GM12872 (cell line): ENCODE data around the gene NFIA.

Experiments
- TF ChIP-seq, protein P1 (sequence below): IDR thresholded peaks from 3 replicates; pipeline ENCODE4 v1.5.1; 2011; ENCODE audit warnings: low read depth, mild to moderate bottlenecking, low read length, moderate library complexity; ENCODE audit not compliant: insufficient read depth

The NFIA gene

DNA sequence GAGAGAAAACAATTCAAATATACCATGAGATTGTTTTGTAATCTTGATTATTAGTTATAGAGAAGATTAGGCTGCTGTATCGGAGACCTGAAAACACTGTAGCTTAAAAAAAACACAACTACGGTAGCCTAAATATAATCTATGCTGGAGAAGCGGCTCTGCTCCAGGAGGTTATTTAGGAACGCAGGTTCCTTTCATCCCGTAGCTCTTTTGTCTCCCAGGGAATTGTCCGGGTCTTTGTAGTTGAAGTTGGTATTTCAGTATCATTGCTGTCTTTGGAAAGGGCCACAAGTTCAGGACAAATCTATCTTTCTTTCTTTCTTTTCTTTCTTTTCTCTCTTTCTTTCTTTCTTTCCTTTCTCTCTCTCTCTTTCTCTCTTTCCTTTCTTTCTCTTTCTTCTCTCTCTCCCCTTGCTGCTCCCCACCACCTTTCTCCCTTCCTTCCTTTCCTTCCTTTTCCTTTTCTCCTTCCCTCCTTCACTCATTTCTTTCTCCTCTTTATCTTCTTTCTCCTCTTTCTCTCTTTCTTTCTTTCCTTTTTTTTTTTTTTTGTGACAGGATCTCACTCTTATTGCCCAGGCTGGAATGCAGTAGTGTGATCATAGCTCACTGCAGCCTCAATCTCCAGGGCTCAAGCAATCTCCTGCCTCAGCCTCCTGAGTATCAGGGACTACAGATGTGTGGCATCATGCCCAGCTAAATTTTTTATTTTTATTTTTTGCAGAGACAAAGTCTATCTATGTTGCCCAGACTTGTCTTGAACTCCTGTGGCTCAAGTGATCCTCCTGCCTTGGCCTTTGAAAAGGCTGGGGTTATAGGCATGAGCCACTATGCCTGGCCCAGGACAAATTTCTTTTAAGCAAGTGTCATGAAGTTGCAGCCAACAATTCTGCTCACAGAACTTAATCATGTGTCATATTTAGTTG is 10.9 kb upstream of the NFIA start:
- TF ChIP-seq, protein P1, sequence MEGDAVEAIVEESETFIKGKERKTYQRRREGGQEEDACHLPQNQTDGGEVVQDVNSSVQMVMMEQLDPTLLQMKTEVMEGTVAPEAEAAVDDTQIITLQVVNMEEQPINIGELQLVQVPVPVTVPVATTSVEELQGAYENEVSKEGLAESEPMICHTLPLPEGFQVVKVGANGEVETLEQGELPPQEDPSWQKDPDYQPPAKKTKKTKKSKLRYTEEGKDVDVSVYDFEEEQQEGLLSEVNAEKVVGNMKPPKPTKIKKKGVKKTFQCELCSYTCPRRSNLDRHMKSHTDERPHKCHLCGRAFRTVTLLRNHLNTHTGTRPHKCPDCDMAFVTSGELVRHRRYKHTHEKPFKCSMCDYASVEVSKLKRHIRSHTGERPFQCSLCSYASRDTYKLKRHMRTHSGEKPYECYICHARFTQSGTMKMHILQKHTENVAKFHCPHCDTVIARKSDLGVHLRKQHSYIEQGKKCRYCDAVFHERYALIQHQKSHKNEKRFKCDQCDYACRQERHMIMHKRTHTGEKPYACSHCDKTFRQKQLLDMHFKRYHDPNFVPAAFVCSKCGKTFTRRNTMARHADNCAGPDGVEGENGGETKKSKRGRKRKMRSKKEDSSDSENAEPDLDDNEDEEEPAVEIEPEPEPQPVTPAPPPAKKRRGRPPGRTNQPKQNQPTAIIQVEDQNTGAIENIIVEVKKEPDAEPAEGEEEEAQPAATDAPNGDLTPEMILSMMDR: no peak

DNA sequence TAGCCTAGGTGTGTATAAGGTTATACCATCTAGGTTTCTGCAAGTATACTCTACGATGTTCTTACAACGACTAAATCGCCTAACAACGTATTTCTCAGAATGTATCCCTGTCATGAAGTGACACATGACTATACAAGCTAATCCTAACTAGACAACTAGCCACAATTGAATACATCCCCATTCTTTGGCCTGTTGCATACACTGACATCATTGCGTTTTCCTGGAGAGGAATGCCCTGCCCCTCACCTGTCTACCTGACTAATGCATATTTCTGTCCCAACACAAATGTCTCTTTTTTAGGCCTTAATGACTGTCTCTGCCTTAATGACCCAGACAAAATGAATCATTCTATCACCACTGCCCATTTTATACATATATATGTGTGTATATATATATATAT is 8.5 kb upstream of the NFIA start:
- TF ChIP-seq, protein P1: no peak

DNA sequence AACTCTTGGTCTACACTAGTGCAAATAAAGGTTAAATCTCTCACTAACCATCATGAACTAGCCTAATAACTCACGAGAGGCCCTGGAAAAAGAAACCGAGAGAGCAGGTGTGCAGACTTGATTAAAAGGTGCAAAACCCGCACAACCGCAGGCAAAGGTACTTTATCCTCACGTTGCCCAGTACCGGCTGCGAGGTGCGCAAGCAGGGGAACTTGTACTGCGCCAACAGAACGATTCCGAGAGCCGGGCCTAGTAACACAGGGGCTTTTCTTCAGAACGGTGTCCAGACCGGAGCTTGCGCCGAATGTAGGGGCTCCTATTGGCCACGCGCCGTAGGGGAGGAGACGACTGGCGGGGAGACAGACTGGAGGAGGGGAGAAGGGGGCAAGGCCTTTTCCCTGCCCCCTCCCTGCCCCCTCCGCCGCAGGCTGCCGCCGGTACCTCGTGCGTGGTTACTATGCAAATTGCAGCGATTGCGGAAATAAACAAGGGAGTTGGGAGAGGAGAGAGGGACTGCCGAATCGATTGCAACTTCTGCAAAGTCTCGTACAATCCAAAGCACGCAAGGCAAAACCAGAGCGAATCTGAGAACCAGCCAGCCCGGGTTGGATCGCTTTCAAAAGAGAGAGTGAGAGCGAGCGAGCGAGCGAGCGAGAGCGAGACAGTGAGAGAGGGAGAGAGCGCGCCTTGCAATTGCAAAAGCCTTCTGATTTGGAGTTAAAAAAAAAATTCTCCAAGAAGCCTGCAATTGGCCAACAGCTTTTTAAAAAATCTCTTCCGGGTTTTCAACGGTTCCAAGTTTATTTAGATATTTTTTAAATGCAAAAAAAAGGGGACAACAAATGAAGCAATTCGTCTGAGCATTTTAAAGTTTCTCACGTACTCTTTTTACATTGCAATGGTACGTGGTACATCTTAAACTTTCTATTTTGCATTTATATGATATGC is 5.4 kb upstream of the NFIA start:
- TF ChIP-seq, protein P1: no peak

DNA sequence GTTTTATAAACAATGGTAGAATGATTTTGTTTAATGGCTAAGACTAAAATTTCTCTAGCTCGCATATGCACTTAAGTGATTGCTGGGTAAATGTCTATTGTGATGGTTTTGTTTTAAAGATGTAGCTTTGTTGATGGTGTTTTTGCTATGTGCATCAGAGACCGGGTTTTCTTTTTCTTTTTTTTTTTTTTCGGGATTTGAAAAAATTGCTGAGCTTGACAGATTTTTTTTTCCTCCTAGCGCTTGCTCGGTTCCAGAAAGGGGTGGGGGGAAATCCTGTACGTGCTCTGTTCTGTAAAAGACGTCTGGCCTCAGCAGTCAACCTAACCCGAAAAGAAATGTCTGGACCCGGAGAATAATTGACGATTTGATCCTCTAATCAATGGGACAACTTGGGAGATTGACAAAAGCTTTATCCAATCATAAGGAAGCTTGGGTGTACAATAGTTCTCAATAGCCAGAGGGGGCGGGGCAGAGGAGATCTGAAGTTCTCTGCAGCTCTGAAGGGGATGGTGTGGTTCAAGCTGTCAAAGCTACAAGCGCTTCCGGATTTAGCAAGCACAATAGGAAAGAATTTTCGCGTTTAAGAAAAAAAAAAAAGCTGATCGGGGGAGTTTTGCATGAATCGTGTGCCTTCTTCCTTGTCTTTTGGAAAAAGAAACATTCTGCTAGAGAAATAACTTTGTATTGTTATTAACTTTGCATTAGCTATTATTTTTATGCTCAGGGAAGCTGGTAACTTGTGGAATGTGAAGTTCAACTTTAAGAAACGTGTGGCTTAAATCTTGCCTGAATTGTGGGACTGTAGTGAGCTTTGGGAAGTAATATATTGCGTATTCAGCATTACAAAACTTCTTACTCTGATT is 4.5 kb upstream of the NFIA start:
- TF ChIP-seq, protein P1: no peak

DNA sequence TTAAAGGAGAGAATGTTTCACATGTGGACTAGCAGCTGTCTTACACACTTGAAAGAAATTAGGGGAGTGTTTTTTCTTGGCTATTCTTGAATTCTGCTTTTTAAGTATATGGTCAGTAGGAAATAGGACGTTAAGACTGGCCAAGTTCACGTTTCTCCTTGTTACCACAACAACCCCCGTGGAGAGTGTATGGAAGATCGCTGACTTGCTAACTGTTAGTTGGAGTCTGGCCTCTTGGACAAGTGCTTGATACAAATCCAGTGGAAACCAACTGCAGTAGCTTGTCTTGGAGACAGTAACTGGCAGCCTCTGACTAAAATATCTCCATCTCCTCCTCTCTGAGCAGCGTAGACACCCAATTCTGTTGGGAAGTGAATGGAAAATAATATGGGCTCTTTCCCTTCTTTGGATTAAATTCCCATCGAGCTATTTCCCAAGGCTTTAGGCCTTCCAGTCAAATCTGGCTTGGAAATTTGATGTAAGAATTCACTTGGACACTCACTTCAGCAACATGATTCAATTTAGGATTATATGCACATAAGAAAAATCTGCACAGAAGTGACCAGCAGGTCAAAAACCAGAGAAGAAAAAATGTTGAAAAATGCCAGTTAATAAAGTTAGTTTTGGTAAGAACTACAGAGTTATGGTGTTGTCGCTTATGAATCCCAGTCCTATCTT is 3.6 kb upstream of the NFIA start:
- TF ChIP-seq, protein P1: no peak

DNA sequence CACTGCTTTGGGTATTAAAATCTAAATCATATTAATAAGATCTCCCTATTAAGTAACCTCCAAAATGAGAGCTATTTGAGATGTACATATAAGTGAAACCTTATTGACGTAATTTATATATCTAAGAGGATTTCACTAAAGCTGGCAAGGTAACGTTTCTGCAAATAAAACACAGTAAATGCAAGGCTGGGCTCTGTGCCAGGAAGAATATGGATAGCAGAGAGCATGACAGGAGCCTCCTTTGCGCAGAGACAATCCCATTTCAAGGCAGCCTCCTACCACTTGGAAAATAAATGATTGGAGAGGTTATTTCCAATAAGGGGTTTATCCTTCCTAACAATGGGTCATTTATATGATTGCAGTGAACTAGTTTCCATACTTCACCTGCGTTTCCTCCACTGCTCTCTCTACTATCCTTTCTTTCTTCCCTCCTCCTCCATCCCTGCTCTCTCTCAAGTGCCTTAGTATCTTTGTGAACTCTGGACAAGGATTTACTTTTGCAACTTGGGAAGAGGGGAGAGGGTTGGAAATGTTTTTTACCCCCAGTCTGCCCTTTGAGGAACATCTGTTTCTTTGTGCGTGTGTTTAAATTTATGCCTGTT is 3.0 kb upstream of the NFIA start:
- TF ChIP-seq, protein P1: no peak
